Trophoblast cell (in vitro differentiated cells and primary cell): ENCODE measurements around the gene RAB44.
A peak's percentile ranks its signal among the peaks of the same experiment; 100 is the strongest.

ENCODE experiments used
- DNase-seq, 2 donors: peaks; one replicate each; pipeline ENCODE4 v3.0.0-alpha.2; 2016
- H2AFZ ChIP-seq: 2 replicates; pipeline ENCODE4 v1.6.1; 2013; ENCODE audit warnings: low read length, moderate library complexity, mild to moderate bottlenecking; ENCODE audit not compliant: insufficient read depth, poor library complexity
- H2AK5ac ChIP-seq: 2 replicates; pipeline ENCODE4 v1.6.1; 2013; ENCODE audit warnings: mild to moderate bottlenecking, low read length
- H2BK120ac ChIP-seq: 2 replicates; pipeline ENCODE4 v1.6.1; 2013; ENCODE audit warnings: low read length, mild to moderate bottlenecking, moderate library complexity; ENCODE audit not compliant: insufficient read depth, poor library complexity
- H2BK12ac ChIP-seq: 2 replicates; pipeline ENCODE4 v1.6.1; 2013; ENCODE audit warnings: mild to moderate bottlenecking, low read length, moderate library complexity
- H2BK5ac ChIP-seq: 2 replicates; pipeline ENCODE4 v1.6.1; 2013; ENCODE audit warnings: low read length, low read depth, moderate library complexity, mild to moderate bottlenecking; ENCODE audit not compliant: poor library complexity
- H3K14ac ChIP-seq: 2 replicates; pipeline ENCODE4 v1.6.1; 2013; ENCODE audit warnings: mild to moderate bottlenecking, low read length
- H3K18ac ChIP-seq: 2 replicates; pipeline ENCODE4 v1.6.1; 2013; ENCODE audit warnings: mild to moderate bottlenecking, low read length
- H3K23ac ChIP-seq: 2 replicates; pipeline ENCODE4 v1.6.1; 2013; ENCODE audit warnings: low read length
- H3K27ac ChIP-seq: 2 replicates; pipeline ENCODE4 v1.5.1; 2013; ENCODE audit warnings: low read depth, mild to moderate bottlenecking, inconsistent platforms, low read length, moderate library complexity
- H3K27me3 ChIP-seq: 2 replicates; pipeline ENCODE4 v1.6.1; 2013; ENCODE audit warnings: inconsistent platforms, mild to moderate bottlenecking, low read length, moderate library complexity; ENCODE audit not compliant: insufficient read depth
- H3K36me3 ChIP-seq, 2 experiments: 1 replicate in 1 of 2; 2 replicates in 1 of 2; pipeline ENCODE4 v1.6.1; 2013; ENCODE audit warnings: low read length in 2 of 2, mild to moderate bottlenecking in 2 of 2, moderate library complexity in 1 of 2; ENCODE audit not compliant: insufficient read depth in 2 of 2, control insufficient read depth in 1 of 2
- H3K4ac ChIP-seq: 2 replicates; pipeline ENCODE4 v1.6.1; 2013; ENCODE audit warnings: low read depth, mild to moderate bottlenecking, low read length, moderate library complexity
- H3K4me1 ChIP-seq, 2 experiments: 1 replicate in 1 of 2; 2 replicates in 1 of 2; pipeline ENCODE4 v1.6.1; 2013; ENCODE audit warnings: low read length in 2 of 2, mild to moderate bottlenecking in 2 of 2, moderate library complexity in 1 of 2; ENCODE audit not compliant: insufficient read depth in 2 of 2, control insufficient read depth in 1 of 2
- H3K4me2 ChIP-seq: 2 replicates; pipeline ENCODE4 v1.6.1; 2013; ENCODE audit warnings: inconsistent platforms, mild to moderate bottlenecking, low read length, moderate library complexity
- H3K4me3 ChIP-seq: 2 replicates; pipeline ENCODE4 v1.5.1; 2013; ENCODE audit warnings: mild to moderate bottlenecking, low read depth, low read length, inconsistent platforms
- H3K79me1 ChIP-seq: one replicate; pipeline ENCODE4 v1.6.1; 2013; ENCODE audit warnings: low read length
- H3K79me2 ChIP-seq: 2 replicates; pipeline ENCODE4 v1.6.1; 2013; ENCODE audit warnings: low read length, mild to moderate bottlenecking; ENCODE audit not compliant: control insufficient read depth, insufficient read depth, poor library complexity
- H3K9ac ChIP-seq: 2 replicates; pipeline ENCODE4 v1.6.1; 2013; ENCODE audit warnings: mild to moderate bottlenecking, low read length
- H3K9me3 ChIP-seq: 2 replicates; pipeline ENCODE4 v1.6.1; 2013; ENCODE audit warnings: low read depth, mild to moderate bottlenecking, control low read depth, inconsistent platforms, low read length; ENCODE audit not compliant: insufficient read depth
- H4K12ac ChIP-seq: 2 replicates; pipeline ENCODE4 v1.6.1; 2013; ENCODE audit warnings: low read depth, mild to moderate bottlenecking, low read length, moderate library complexity
- H4K8ac ChIP-seq: 2 replicates; pipeline ENCODE4 v1.6.1; 2013; ENCODE audit warnings: low read depth, mild to moderate bottlenecking, low read length, moderate library complexity
- H4K91ac ChIP-seq: one replicate; pipeline ENCODE4 v1.6.1; 2013; ENCODE audit warnings: low read depth, mild to moderate bottlenecking, low read length, moderate library complexity
- WGBS: extraction: QIAGEN DNeasy Blood & Tissue Kit; methylation state at CpG from one replicate; pipeline ENCODE4 v1.1.7; 2013; ENCODE audit warnings: missing lambda C conversion rate; ENCODE audit not compliant: insufficient read length, insufficient coverage; ENCODE audit errors: extremely low coverage; 5-methylcytosine and 5-hydroxymethylcytosine counted together

Gene RAB44

GRCh38 chr6:36757206-36757605, 59.6 kb downstream of the RAB44 start:
- Histone ChIP-seq H3K4me1 (peaks cover 3 to 7% of the 10 kb centered on the region in 2 experiments), H3K4ac (no peak overlapping the region), H3K27ac (no peak overlapping the region), H3K4me3 (no peak overlapping the region), H2BK5ac (no peak overlapping the region), H3K9ac (no peak overlapping the region), H3K23ac (no peak overlapping the region), H3K79me2 (no peaks in the 10 kb centered on the region), H2BK120ac (no peak overlapping the region), H3K18ac (no peak overlapping the region), H3K27me3 (no peaks in the 10 kb centered on the region), H4K8ac (no peak overlapping the region), H3K36me3 (no peaks in the 10 kb centered on the region), H2AFZ (no peak overlapping the region), H3K9me3 (no peaks in the 10 kb centered on the region), H3K14ac (no peak overlapping the region), H4K91ac (no peak overlapping the region), H2BK12ac (no peak overlapping the region), H3K4me2 (no peak overlapping the region), H3K79me1 (no peaks in the 10 kb centered on the region), H2AK5ac (no peak overlapping the region), H4K12ac (no peak overlapping the region)
- no peak for DNase-seq
- WGBS: no CpG with 5 or more reads among the region's 4 CpGs

DNA sequence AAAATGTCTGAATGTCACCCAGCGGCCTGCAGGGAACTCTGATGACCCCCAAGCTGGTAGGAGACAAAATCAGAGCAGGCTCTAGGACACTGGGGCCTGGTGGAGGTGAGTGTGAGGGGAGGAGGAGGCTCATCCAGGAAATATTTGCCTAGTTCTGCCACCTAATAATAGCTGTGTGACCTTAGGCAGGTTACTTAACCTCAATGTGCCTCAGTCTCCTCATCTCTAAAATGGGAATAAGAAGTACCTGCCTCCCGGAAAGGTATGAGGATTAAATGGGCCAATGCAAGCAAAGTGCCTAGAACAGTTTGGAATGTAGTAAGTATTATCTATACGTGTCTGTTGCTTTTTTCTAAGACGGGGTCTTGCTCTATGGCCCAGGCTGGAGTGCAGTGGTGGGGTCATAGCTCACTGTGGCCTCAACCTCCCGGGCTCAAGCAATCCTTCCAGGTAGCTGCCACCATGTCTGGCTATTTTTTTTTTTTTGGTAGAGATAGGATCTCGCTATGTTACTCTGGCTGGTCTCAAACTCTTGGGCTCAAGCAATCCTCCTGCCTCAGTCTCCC, 60.4 kb downstream of the RAB44 start:
- Histone ChIP-seq H3K4ac (no peak overlapping the region), H3K27me3 (no peaks in the 10 kb centered on the region), H3K9ac (no peak overlapping the region), H3K27ac (no peak overlapping the region), H3K36me3 (no peaks in the 10 kb centered on the region), H3K79me2 (no peaks in the 10 kb centered on the region), H2BK5ac (no peak overlapping the region), H3K14ac (no peak overlapping the region), H2AFZ (no peak overlapping the region), H3K4me2 (no peak overlapping the region), H3K79me1 (no peaks in the 10 kb centered on the region), H2BK12ac (no peak overlapping the region), H4K91ac (no peak overlapping the region), H3K4me3 (no peak overlapping the region), H2AK5ac (no peak overlapping the region), H2BK120ac (no peak overlapping the region), H3K9me3 (no peaks in the 10 kb centered on the region), H3K18ac (no peak overlapping the region), H4K12ac (no peak overlapping the region), H4K8ac (no peak overlapping the region), H3K23ac (no peak overlapping the region), H3K4me1 (peaks cover 3 to 7% of the 10 kb centered on the region in 2 experiments)
- WGBS: no CpG with 5 or more reads among the region's 6 CpGs
- no peak for DNase-seq

DNA sequence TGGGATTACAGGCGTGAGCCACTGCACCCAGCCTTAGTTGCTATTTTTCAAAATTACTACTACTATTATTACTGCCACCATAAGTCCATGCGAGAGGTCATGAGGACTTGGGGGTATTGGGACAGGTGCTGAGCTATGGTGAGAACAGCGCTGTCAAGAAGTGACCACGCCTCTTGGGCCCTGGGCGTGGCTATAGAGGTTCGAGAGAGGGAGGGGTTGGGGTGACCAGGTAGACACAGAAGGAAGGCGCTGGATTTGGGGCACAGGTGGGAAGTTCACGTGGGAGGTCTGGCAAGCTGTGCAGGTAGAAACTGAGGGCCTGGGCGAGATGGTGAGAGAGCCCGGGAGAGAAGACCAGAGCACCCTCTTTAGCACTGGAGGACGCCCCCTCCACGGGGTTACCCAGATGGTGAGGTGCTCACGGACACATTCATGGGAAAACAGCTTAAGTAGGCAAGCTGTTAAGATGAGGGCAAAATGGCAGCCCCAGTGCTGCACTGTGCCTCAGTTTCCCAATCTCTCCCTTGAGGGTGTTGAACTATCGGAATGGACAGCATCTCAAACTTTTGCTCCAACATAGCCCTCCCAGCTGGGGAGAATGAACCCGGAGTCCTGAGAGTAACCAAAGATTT, 61.0 kb downstream of the RAB44 start:
- Histone ChIP-seq H2AFZ (no peak overlapping the region), H3K36me3 (no peaks in the 10 kb centered on the region), H3K14ac (no peak overlapping the region), H2BK5ac (no peak overlapping the region), H2BK120ac (no peak overlapping the region), H3K27ac (no peak overlapping the region), H4K8ac (no peak overlapping the region), H3K4me3 (no peak overlapping the region), H3K79me2 (no peaks in the 10 kb centered on the region), H3K4me2 (no peak overlapping the region), H2AK5ac (no peak overlapping the region), H3K9ac (no peak overlapping the region), H3K79me1 (no peaks in the 10 kb centered on the region), H4K91ac (no peak overlapping the region), H2BK12ac (no peak overlapping the region), H3K4ac (no peak overlapping the region), H3K18ac (no peak overlapping the region), H3K23ac (no peak overlapping the region), H3K27me3 (no peaks in the 10 kb centered on the region), H4K12ac (no peak overlapping the region), H3K4me1 (peaks cover 3 to 7% of the 10 kb centered on the region in 2 experiments), H3K9me3 (no peaks in the 10 kb centered on the region)
- no peak for DNase-seq
- no CpG with 5 or more reads among the region's 15 CpGs for WGBS

DNA sequence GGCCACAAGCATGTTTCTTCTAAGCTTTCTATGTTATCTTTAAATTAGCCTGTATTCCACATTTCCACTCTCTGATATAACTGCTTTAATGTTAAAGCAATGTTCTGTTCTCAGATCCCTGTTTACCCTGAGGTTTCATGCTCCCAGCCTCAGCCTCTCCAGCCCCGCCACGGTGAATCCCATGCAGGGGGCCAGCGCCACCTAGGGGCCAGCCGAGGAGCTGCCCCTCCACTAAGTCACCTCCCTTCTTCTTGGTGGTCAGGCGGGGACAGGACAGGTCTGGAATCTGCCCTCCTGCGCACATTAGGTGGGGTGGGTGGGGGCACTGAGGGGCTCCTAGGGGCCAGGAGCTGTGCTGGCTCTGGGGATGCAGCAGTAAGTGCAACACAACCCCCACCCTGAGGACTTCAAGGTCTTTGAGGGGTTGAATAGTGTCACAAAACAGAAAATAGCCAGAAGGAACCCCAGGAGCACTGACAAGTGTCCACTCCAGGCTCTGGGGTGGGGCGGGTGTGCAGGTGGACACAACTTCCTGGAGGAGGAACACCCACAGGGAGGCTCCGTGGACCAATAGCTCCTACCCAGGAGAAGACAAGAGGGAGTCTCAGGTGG, 61.6 kb downstream of the RAB44 start:
- Histone ChIP-seq H3K18ac (no peak overlapping the region), H3K27me3 (no peaks in the 10 kb centered on the region)
- WGBS: no CpG with 5 or more reads among the region's 8 CpGs

More for the DNA sequence above, 61.6 kb downstream of the RAB44 start:
- Histone ChIP-seq H3K9ac (no peak overlapping the region), H2AFZ (no peak overlapping the region), H3K9me3 (no peaks in the 10 kb centered on the region), H4K12ac (no peak overlapping the region), H2AK5ac (no peak overlapping the region), H2BK12ac (no peak overlapping the region), H3K4me1 (peaks cover under 1 to 2% of the 10 kb centered on the region in 2 experiments), H3K79me1 (no peaks in the 10 kb centered on the region), H3K4me2 (no peak overlapping the region), H3K4me3 (no peak overlapping the region), H3K36me3 (no peaks in the 10 kb centered on the region), H3K4ac (no peak overlapping the region), H3K23ac (no peak overlapping the region), H2BK5ac (no peak overlapping the region), H4K91ac (no peak overlapping the region), H4K8ac (no peak overlapping the region), H3K14ac (no peak overlapping the region), H2BK120ac (no peak overlapping the region), H3K27ac (no peak overlapping the region), H3K79me2 (no peaks in the 10 kb centered on the region)
- DNase-seq: peak; percentile 65 to 80
